Measurements from ENCODE around the gene KPTN. TPM values are rescaled to one million over a fixed set of nuclear protein-coding genes. Genes with fewer than 3 reads are reported as not detected.
A peak's percentile ranks its signal among the peaks of the same experiment; 100 is the strongest.

Gene KPTN
- 10 to 100 TPM in 1 of 3 donors, 1 to 10 TPM in 2; 7.7 to 11.2 (median 8.5) TPM for polyA plus RNA-seq

DNA sequence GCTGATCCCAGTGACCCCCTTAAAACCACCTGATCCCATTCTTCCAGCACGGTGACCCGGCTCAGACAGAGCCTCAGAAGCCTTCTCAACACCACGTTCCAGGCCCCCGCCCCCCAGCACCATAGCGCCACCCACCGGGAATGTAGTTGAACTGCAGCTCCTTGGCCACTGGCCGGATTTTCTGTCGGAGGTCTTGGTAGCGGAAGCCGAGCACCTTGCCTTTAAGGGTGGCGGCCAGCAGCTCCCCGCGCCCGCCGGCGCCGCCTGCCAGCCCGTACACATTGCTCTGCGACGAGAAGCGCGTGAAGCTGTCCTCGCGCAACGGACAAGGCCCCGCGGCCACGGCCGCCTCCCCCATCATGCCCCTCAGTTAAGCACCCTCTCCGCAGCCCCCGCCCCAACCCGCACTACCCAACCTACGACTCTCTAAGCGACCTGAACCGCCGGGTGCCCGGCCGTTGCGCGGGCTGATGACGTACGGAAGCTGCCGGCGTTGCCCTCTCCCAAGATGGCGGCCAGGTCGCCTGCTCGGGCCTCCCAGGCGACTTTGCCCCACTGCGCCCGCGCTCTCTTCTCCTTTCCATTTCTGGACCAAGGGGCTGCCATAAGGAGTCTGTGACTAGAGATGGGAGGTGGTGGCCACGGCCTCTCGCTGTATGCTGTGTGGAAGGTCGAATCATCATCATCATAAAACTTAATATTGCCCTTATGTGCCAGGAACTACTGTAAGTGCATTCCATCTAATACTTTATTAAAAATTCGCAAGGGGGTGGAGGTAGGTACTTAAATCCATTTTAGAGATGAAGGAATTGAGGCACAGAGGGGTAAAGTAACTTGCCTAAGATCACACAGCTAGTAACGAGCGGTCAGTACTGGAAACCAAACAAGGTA is at the start of gene KPTN:
KPTN (minus strand) TSS at position 420 of the 891 bp plus-strand sequence; CDS start at position 361, 59 bp downstream.
- no peak within 1 kb of the TSS for H3K27ac ChIP-seq (ENCODE audit: low read depth, low read length)
- 1 to 3% (median 1%) methylated on average over 57 of the region's 57 CpGs for WGBS, 3 donors

DNA sequence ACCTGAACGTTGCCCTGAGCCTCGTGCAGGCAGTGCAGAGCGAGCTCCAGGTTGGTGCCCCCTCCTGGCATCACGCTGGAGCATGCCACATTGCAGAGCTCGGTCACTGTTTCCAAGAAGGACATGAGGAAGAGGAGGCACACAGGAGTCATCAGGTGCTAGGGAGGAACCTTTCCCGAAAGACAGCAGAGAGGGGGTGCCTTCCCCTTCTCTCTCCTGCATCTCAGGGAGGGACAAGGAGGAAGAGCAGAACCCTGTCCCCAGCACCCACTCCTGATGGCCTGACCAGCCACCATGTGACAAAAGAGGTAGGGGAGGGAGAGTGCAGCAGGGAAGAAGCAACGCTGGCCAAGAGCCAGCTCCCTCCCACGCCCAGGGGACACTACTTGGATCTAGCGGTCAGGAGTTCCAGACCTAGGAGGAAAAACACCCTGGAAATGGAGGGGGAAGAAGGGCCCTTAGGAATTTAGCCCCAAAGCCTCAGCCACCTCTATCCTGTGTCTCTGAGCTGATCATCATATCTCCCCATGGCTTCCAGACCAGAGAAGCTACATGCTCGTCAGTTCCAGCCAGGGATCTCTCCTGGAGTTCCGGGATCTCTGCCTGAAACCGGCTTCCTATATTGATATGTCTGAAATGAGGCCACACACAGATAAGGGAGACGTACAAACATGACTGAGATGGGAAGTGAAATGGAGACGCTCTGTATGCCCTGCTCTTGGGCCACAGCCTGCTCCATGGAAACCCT is 47.8 kb upstream of the KPTN start:
- WGBS, 3 donors = 39 to 49% (median 47%) methylated on average over 13 to 14 of the region's 14 CpGs
- no peak overlapping the region for H3K27ac ChIP-seq (ENCODE audit: low read depth, low read length)

GRCh38 chr19:47529018-47529742 is 45.2 kb upstream of the KPTN start:
- WGBS, 3 donors = 79 to 86% (median 85%) methylated on average over 16 of the region's 16 CpGs

DNA sequence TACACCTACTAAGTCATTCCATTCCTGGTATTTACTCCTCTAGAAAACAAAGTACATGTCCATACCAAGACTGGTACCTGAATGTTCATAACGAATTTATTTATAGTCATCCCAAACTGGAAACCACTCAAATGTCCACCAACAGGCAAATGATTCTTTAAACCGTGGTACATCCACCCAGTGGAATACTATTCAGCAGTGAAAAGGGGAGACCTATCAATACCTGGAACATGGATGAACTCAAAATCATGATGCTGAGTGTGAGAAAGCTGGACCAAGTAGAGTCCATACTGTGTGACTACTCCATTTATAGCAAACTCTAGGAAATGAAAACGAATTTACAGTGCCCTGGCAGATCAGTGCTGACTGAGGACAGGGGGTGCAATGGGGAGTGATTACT is 42.8 kb upstream of the KPTN start:
- H3K27ac ChIP-seq (ENCODE audit: low read depth, low read length) = no peak overlapping the region
- 79 to 85% (median 84%) methylated on average over 3 of the region's 3 CpGs for WGBS, 3 donors

More at GRCh38 chr19:47529018-47529742, 45.2 kb upstream of the KPTN start:
- no peak overlapping the region for H3K27ac ChIP-seq (ENCODE audit: low read depth, low read length)

- WGBS, 3 donors = 30 to 35% (median 34%) methylated on average over 7 of the region's 7 CpGs
- no peak overlapping the region for H3K27ac ChIP-seq (ENCODE audit: low read depth, low read length)
Observed at GRCh38 chr19:47523473-47523872, 39.5 kb upstream of the KPTN start.

- H3K27ac ChIP-seq (ENCODE audit: low read depth, low read length) = no peak overlapping the region
- 48 to 69% (median 49%) methylated on average over 19 to 20 of the region's 20 CpGs for WGBS, 3 donors
Observed at GRCh38 chr19:47521473-47522180, 37.6 kb upstream of the KPTN start.

DNA sequence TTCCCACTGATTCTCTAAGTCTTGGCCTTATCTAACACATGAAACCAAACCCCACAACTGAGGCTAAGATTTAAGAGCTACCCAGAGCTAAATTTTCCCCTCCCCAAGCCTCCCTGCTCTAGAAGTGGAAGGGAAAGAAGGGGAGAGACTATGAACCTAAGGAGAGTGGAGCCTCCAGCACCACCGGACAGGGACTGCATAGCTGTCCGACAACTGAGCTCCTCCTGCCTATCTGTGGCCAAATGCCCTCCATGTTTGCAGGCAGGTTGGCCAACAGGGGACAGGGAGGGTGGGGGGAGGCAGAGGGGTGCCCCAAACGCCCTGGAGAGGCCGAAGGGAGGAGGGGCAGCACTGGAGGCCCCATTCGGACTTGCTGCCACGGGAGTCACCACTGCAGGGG is 36.8 kb upstream of the KPTN start:
- no peak overlapping the region for H3K27ac ChIP-seq (ENCODE audit: low read depth, low read length)
- WGBS, 3 donors = 80 to 81% (median 80%) methylated on average over 5 to 6 of the region's 6 CpGs

- WGBS, 3 donors = 63 to 85% (median 78%) methylated on average over 10 of the region's 10 CpGs
Observed at GRCh38 chr19:47520343-47520806, 36.4 kb upstream of the KPTN start.

GRCh38 chr19:47518854-47519253 is 34.8 kb upstream of the KPTN start:
- 80 to 89% (median 84%) methylated on average over 9 of the region's 9 CpGs for WGBS, 3 donors
- no peak overlapping the region for H3K27ac ChIP-seq (ENCODE audit: low read depth, low read length)

More at GRCh38 chr19:47520343-47520806, 36.4 kb upstream of the KPTN start:
- no peak overlapping the region for H3K27ac ChIP-seq (ENCODE audit: low read depth, low read length)

- H3K27ac ChIP-seq (ENCODE audit: low read depth, low read length) = no peak overlapping the region
- WGBS, 3 donors = 44 to 60% (median 51%) methylated on average over 4 of the region's 4 CpGs
Observed at GRCh38 chr19:47518139-47518538, 34.1 kb upstream of the KPTN start.

DNA sequence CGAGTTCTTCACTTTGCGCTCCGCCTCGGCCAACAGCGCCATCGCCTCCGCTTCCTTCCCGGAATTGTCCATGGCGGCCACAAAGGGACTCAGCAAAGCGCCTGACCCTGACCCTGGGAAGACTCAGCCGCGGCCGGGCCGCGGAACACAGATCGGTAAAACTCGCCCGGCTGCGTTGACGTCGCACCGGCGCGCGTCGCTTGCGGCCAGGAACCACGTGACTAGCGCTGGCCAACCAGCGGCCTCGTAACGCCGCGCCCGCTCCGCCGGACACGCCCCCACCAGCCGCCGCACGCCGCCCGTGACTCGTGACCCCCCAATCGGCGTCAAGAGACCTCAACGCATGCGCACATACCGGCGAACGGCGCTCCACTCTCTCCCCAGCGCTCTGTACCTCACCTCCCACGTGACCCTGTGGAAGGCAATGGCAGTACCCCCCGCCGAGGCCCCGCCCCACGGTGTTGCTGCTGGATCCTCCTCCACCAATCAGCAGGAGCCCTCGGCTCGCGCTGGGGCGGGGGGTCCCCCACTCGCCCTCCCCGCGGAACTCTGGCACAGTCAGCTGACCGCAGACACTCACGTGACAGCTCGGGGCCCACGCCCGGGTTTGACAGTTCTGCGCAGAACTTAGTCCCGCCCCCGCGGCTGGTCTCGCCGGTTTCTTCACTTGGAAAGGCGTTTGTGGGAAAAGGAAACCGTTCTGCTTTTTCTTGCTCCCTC is 31.0 kb upstream of the KPTN start, which contains the start of gene NAPA:
NAPA (minus strand) TSS at position 195 of the 720 bp plus-strand sequence; CDS start at position 72, 123 bp downstream.
- WGBS, 3 donors = 0 to 1% (median 1%) methylated on average over 69 to 78 of the region's 78 CpGs
- peak within 1 kb of the TSS; percentile 90 for H3K27ac ChIP-seq (ENCODE audit: low read depth, low read length)

DNA sequence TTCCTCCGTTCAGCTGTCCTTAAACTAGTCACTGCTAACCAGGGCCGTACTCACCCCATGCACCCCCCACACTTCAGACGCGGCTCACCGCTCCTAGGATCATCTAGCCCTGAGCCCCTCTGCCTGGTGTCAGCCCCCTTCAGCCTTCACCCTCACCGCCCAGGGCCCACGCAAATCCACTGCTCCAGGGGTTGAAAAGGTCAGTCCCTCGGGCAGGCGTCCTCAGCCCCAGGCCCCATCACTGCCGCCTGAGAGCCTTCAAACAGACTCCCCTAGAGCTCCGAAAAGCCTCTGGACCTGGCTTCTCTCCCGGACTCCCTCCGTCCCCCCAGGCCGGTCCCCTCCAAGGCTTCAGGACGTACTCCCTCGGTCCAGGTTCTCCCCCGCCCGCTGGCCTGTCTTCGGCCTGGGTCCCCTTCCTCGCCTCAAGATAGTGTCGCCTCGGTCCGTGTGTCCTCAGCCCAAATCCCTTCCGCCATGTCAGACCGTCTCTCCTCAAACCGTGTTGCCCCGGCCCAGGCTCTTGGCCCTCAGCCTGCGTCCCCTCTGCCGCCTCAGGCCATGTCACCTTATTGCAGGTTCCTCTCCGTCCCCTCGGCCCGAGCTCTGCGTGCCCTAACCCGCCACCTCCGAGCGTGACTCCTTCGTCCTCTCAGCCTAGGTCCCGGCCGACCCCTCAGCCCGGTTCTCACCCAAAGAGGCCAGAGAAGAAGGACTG is 30.3 kb upstream of the KPTN start:
- H3K27ac ChIP-seq (ENCODE audit: low read depth, low read length) = peak overlapping the region; percentile 90
- 2 to 5% (median 4%) methylated on average over 35 to 40 of the region's 40 CpGs for whole genome bisulfite sequencing, 3 donors

DNA sequence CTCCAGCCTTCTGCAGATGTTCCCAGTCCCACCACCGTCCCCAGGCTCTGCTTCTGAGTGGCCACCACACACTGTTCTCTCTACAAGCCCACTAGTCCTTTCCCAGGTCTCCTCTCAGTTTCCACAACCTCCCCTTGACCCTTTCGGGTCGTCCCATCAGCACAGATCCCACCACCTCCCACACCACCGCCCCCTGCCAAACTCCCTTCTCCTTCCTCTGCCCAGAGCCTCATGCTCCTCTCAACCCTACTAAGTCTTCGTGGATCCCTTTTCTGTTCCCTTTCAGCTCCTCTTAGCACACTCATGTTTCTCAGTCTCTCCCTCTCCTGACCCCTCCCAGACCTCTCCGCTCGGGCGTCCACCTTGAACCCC is 28.9 kb upstream of the KPTN start:
- H3K27ac ChIP-seq (ENCODE audit: low read depth, low read length) = no peak overlapping the region
- 31 to 64% (median 63%) methylated on average over 8 of the region's 8 CpGs for WGBS, 3 donors

DNA sequence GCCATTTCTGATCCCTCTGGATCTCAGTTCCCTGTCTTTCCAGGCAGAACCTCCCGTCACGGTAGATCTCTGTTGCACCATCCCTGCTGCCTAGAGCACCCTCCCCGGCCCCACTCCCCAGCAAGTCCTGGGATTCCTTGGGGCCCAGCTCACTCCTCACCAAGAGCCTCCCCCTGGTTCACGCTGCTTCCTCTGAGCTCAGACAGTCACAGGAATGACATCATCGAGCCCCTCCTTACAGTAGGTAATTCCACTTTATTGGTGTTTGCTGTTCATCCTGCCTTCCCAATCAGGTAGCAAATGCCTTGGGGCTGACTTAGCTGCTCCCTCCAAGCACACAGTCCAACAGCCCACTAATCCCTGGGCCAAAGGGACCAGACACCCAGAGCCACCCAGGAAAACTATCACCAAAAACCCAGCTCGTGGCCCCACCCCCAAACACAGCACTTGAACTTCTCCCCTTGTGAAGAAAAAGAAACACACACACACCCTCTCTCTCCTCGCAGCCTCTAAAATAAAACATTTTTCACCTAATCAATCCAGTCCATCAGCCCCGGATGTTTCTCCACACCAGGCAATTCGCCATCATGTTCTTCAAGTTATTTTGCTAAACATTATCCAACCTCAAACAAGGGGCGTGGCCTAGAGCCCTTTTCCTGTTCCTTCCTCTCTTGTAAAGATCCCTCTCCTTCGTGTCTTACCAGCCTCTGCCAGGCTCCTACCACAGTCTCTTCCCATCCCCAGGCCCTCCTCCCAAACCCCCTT is 28.3 kb upstream of the KPTN start:
- H3K27ac ChIP-seq (ENCODE audit: low read depth, low read length) = no peak overlapping the region
- WGBS, 3 donors = 29 to 44% (median 42%) methylated on average over 11 of the region's 11 CpGs

DNA sequence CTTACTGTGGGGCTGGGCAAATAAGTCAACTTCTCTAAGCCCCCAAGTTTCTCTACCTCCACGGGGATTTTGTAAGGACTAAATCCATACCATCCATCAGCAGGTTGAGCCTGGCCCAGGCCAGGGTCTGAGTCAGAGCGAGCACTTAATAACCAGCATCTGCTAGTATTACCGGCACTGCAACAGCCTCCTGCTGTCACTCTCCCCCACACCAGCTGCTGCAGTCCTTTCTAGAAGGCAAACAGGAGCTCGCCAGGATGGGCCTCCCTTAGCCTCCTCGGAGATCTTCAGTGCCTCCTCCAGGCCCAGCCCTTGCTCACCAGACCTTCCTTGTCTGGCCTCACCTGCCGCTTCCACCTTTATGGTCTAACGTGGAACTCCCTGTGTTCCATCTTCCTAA is 27.7 kb upstream of the KPTN start:
- 39 to 68% (median 67%) methylated on average over 7 of the region's 7 CpGs for WGBS, 3 donors
- H3K27ac ChIP-seq (ENCODE audit: low read depth, low read length) = no peak overlapping the region

- no peak overlapping the region for H3K27ac ChIP-seq (ENCODE audit: low read depth, low read length)
- WGBS, 3 donors = 16 to 60% (median 56%) methylated on average over 6 of the region's 6 CpGs
Observed at GRCh38 chr19:47511128-47511517, 27.1 kb upstream of the KPTN start.

Measured in adipose tissue (tissue), 3 donors.